ENCODE results near the gene VRK1. TPM values are rescaled to one million over a fixed set of nuclear protein-coding genes. Genes with fewer than 3 reads are reported as not detected.
A peak's percentile ranks its signal among the peaks of the same experiment; 100 is the strongest.

Gene VRK1
- total and polyA plus RNA-seq, 2 of the 4 experiments (the other 2 are of a cell fraction): 14.2 to 19.9 TPM

DNA sequence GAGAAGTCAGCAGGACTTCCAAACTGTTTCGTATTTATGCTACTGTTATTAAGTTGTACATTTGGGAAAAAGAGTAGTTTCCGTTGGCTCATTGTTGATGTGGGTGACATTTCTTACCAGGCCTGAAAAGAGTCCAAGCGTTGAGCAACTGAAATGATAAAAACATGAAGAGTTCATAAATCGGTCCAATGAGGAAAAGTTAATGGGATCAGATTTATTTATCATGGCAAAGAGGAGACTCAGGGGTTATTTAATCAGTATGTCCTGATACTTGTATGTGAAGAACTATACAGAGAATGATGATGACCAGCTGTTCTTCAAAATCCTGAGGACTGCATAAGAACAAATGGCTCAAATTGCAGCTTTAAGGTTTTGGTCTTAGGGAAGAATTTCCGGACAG, 7.7 kb downstream of the VRK1 start:
- no TSS peak for BruUV-seq (replicated peaks)
- CTCF ChIA-PET: interaction anchor here (0.9 to 1.2 kb wide), 2 partner anchors 48 to 238 kb away, joined by 3 to 5 read pairs; no protein-coding TSS in a partner anchor

More for the DNA sequence above, 7.7 kb downstream of the VRK1 start:
- H3K27me3 ChIP-seq (ENCODE audit: control insufficient read depth, insufficient read depth, low read length): no peaks in the 10 kb centered on the region
- no peak overlapping the region for H3K4ac ChIP-seq (ENCODE audit: low read depth, low read length)
- H2BK120ac ChIP-seq (ENCODE audit: low read depth, low read length): no peak overlapping the region
- no peak overlapping the region for H2BK5ac ChIP-seq (ENCODE audit: low read depth, low read length, poor library complexity, severe bottlenecking)
- WGBS, 2 experiments (ENCODE audit: extremely low coverage in 2 of 2, insufficient read length in 1 of 2): 7% methylated on average over 3 of the region's 5 CpGs; no CpG with 5 or more reads in 1 of the 2 experiments
- DNase-seq: peak; percentile 40
- H3K79me1 ChIP-seq (ENCODE audit: low read depth in 1 of 2, low read length in 2 of 2): peaks cover 31 to 48% of the 10 kb centered on the region in 2 experiments
- no peak overlapping the region for H2AK5ac ChIP-seq (ENCODE audit: low read depth, low read length)
- no peak for TF ChIP-seq CEBPB (IDR thresholded peaks at IDR 0.05; ENCODE audit: low read depth, low read length)
- TF ChIP-seq NFE2L2 (IDR thresholded peaks at IDR 0.05; ENCODE audit: low read depth, low read length): no peak
- no peak for TF ChIP-seq BHLHE40 (IDR thresholded peaks at IDR 0.05; ENCODE audit: low read depth, low read length)
- H3K36me3 ChIP-seq (ENCODE audit: control insufficient read depth, insufficient read depth, low read length): no peaks in the 10 kb centered on the region
- no peak overlapping the region for H2BK15ac ChIP-seq (ENCODE audit: low read depth, low read length)
- H3K18ac ChIP-seq (ENCODE audit: low read depth, low read length): no peak overlapping the region
- no peak overlapping the region for H3K14ac ChIP-seq (replicated peaks; ENCODE audit: low read depth, low read length)
- H2AFZ ChIP-seq (replicated peaks; ENCODE audit: low read length, poor library complexity): no peak overlapping the region
- peak; percentile 52 for ATAC-seq (ENCODE audit: low read depth)
- H3K27ac ChIP-seq (ENCODE audit: insufficient read depth, low read length): no peak overlapping the region
- peak overlapping the region in 1 of 2 experiments; percentile 22; a peak in 1 of 4 replicates for H4K8ac ChIP-seq (ENCODE audit: low read depth in 2 of 2, low read length in 2 of 2)
- H3K9ac ChIP-seq (ENCODE audit: low read depth, low read length): no peak overlapping the region
- H4K91ac ChIP-seq (ENCODE audit: insufficient read depth, low read depth, low read length): no peak overlapping the region
- H3K4me2 ChIP-seq (ENCODE audit: low read depth, low read length): peak overlapping the region; percentile 94
- no peak overlapping the region for H2AK9ac ChIP-seq (replicated peaks; ENCODE audit: low read depth, low read length, poor library complexity)
- POLR2A ChIA-PET (ENCODE audit: unreplicated experiment): no interaction called here
- H3K56ac ChIP-seq (ENCODE audit: extremely low read depth, insufficient read depth, low read length): no peak overlapping the region
- H4K5ac ChIP-seq (ENCODE audit: low read depth, low read length): no peak overlapping the region
- H3K4me1 ChIP-seq (ENCODE audit: control insufficient read depth, insufficient read depth, low read length): peaks cover 3% of the 10 kb centered on the region; the same call in 1 of the 2 replicates
- dilution Hi-C loops (cut with HindIII; ENCODE audit: low sequenced_read_pairs, unreplicated experiment) (no loop called here), in situ Hi-C loops (cut with MboI; ENCODE audit: low sequenced_read_pairs) (no loop called here), intact Hi-C loops (cut with micrococcal nuclease) (loop anchor here (2.0 kb wide), 1 partner anchor 48 kb away; no protein-coding TSS in a partner anchor)
- H3K4me3 ChIP-seq (ENCODE audit: insufficient read depth, low read depth, low read length): peak overlapping the region; percentile 11
- no peak overlapping the region for H3K23ac ChIP-seq (ENCODE audit: low read depth, low read length)
- no peaks in the 10 kb centered on the region for H4K20me1 ChIP-seq (ENCODE audit: insufficient read depth, low read length)
- no peak overlapping the region for H2BK20ac ChIP-seq (ENCODE audit: low read depth, low read length)
- H3K9me3 ChIP-seq (ENCODE audit: control insufficient read depth, insufficient read depth, low read length): no peaks in the 10 kb centered on the region
- no peaks in the 10 kb centered on the region for H3K9me1 ChIP-seq (ENCODE audit: insufficient read depth, low read length)
